ENCODE measurements around the gene ZMIZ1. TPM values are rescaled to one million over a fixed set of nuclear protein-coding genes. Genes with fewer than 3 reads are reported as not detected.

The ZMIZ1 gene
- polyA plus RNA-seq, 3 donors, result 3.3 to 64.6 (median 8.9) TPM

- H3K79me2 ChIP-seq (ENCODE audit: insufficient read depth, low read length), result peaks cover 78% of the 10 kb centered on the region
- no peaks in the 10 kb centered on the region for H3K9me3 ChIP-seq (replicated peaks in 1 of 2; ENCODE audit: control insufficient read depth in 1 of 2, insufficient read depth in 1 of 2, low read length in 2 of 2)
- Mint-ChIP-seq H3K27me3 (ENCODE audit: low read depth in 3 of 3) (peaks cover 0 to 5% (median 0%) of the 10 kb centered on the region in 3 donors), H3K36me3 (peaks cover 58 to 74% of the 10 kb centered on the region in 2 donors), H3K9me3 (peaks cover 0 to 2% (median 0%) of the 10 kb centered on the region in 7 donors), H3K27ac (peak overlapping the region; percentile 99 to 100 (median 99)), H3K4me1 (peaks cover 91% of the 10 kb centered on the region), H3K4me3 (peak overlapping the region in 1 of 2 donors; percentile 15)
- peak overlapping the region; percentile 98 to 100 for H3K27ac ChIP-seq (ENCODE audit: low read depth in 1 of 2, low read length in 2 of 2)
- H3K4me3 ChIP-seq (replicated peaks in 1 of 3; ENCODE audit: low read depth in 2 of 3, low read length in 3 of 3), result no peak overlapping the region
- no peak overlapping the region for H2AFZ ChIP-seq (ENCODE audit: insufficient read depth, low read depth, low read length, poor library complexity, severe bottlenecking)
- intact Hi-C loops (cut with micrococcal nuclease), result loop anchor here in 1 of 2 donors (2.0 to 10.0 kb wide), 2 partner anchors 15 to 513 kb away; no protein-coding TSS in a partner anchor
- no peak overlapping the region for H3K4me2 ChIP-seq (replicated peaks; ENCODE audit: extremely low read depth, low read length, poor library complexity, severe bottlenecking)
- H3K4me1 ChIP-seq (ENCODE audit: control insufficient read depth in 1 of 2, insufficient read depth in 2 of 2, low read length in 2 of 2), result peaks cover 78 to 85% of the 10 kb centered on the region in 2 donors
- peak; percentile 72 to 87 (median 84) for DNase-seq
- H4K20me1 ChIP-seq (ENCODE audit: insufficient read depth, low read length), result peaks cover 8% of the 10 kb centered on the region
- H3K27me3 ChIP-seq (ENCODE audit: control insufficient read depth in 2 of 2, insufficient read depth in 2 of 2, low read length in 2 of 2), result no peaks in the 10 kb centered on the region
- H3K9ac ChIP-seq (ENCODE audit: insufficient read depth, low read length, poor library complexity, severe bottlenecking), result peak overlapping the region; percentile 95
- TF ChIP-seq, protein P1, sequence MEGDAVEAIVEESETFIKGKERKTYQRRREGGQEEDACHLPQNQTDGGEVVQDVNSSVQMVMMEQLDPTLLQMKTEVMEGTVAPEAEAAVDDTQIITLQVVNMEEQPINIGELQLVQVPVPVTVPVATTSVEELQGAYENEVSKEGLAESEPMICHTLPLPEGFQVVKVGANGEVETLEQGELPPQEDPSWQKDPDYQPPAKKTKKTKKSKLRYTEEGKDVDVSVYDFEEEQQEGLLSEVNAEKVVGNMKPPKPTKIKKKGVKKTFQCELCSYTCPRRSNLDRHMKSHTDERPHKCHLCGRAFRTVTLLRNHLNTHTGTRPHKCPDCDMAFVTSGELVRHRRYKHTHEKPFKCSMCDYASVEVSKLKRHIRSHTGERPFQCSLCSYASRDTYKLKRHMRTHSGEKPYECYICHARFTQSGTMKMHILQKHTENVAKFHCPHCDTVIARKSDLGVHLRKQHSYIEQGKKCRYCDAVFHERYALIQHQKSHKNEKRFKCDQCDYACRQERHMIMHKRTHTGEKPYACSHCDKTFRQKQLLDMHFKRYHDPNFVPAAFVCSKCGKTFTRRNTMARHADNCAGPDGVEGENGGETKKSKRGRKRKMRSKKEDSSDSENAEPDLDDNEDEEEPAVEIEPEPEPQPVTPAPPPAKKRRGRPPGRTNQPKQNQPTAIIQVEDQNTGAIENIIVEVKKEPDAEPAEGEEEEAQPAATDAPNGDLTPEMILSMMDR (IDR thresholded peaks at IDR 0.05), result no peak
- WGBS (ENCODE audit: insufficient coverage), result 57% methylated on average over 12 of the region's 12 CpGs
- peaks cover 2 to 7% of the 10 kb centered on the region in 2 donors for H3K36me3 ChIP-seq (replicated peaks in 1 of 2; ENCODE audit: control insufficient read depth in 1 of 2, insufficient read depth in 2 of 2, low read length in 2 of 2)
Observed at GRCh38 chr10:79268161-79268601, 199.4 kb downstream of the ZMIZ1 start.

DNA sequence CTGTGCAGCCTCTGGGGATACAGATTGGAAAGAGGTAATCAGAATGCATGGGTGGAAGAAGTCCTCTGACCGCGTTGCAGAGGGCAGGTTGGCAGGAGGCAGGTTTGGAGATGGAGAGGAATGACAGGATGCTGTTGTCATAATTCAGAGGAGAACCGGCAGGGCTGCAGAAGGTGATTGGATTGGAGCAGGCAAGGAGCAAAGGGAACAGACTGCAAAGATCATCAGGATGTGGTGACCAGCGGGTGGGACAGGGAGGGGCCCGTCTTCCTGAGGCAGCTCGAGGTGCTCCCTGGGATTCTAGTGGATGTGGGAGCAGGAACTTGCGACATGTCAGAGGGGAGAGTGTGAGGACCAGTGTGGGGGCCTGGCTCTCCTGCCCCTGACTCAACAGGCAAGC is 200.0 kb downstream of the ZMIZ1 start:
- Histone ChIP-seq H3K4me1 (ENCODE audit: control insufficient read depth in 1 of 2, insufficient read depth in 2 of 2, low read length in 2 of 2) (peaks cover 83 to 90% of the 10 kb centered on the region in 2 donors), H3K9ac (ENCODE audit: insufficient read depth, low read length, poor library complexity, severe bottlenecking) (no peak overlapping the region), H3K27me3 (ENCODE audit: control insufficient read depth in 2 of 2, insufficient read depth in 2 of 2, low read length in 2 of 2) (no peaks in the 10 kb centered on the region), H2AFZ (ENCODE audit: insufficient read depth, low read depth, low read length, poor library complexity, severe bottlenecking) (no peak overlapping the region), H3K36me3 (replicated peaks in 1 of 2; ENCODE audit: control insufficient read depth in 1 of 2, insufficient read depth in 2 of 2, low read length in 2 of 2) (peaks cover 2% of the 10 kb centered on the region in 2 donors), H3K27ac (ENCODE audit: low read depth in 1 of 2, low read length in 2 of 2) (peak overlapping the region; percentile 98 to 100), H3K79me2 (ENCODE audit: insufficient read depth, low read length) (peaks cover 82% of the 10 kb centered on the region), H4K20me1 (ENCODE audit: insufficient read depth, low read length) (peaks cover 8% of the 10 kb centered on the region), H3K4me3 (replicated peaks in 1 of 3; ENCODE audit: low read depth in 2 of 3, low read length in 3 of 3) (no peak overlapping the region), H3K4me2 (replicated peaks; ENCODE audit: extremely low read depth, low read length, poor library complexity, severe bottlenecking) (no peak overlapping the region), H3K9me3 (replicated peaks in 1 of 2; ENCODE audit: control insufficient read depth in 1 of 2, insufficient read depth in 1 of 2, low read length in 2 of 2) (no peaks in the 10 kb centered on the region)
- Mint-ChIP-seq H3K36me3 (peaks cover 58 to 71% of the 10 kb centered on the region in 2 donors), H3K27me3 (ENCODE audit: low read depth in 3 of 3) (peaks cover 0 to 5% (median 0%) of the 10 kb centered on the region in 3 donors), H3K9me3 (peaks cover 0 to 2% (median 0%) of the 10 kb centered on the region in 7 donors), H3K27ac (peak overlapping the region; percentile 99 to 100 (median 99)), H3K4me1 (peaks cover 91% of the 10 kb centered on the region), H3K4me3 (no peak overlapping the region)
- TF ChIP-seq, protein P1 (IDR thresholded peaks at IDR 0.05), result no peak
- 33% methylated on average over 7 of the region's 7 CpGs for WGBS (ENCODE audit: insufficient coverage)
- peak in 1 of 3 donors; percentile 33 for DNase-seq
- intact Hi-C loops (cut with micrococcal nuclease), result loop anchor here in 1 of 2 donors (2.0 to 10.0 kb wide), 2 partner anchors 14 to 514 kb away; no protein-coding TSS in a partner anchor
